GM12878 (cell line): ENCODE measurements around the gene METTL8. TPM values are rescaled to one million over a fixed set of nuclear protein-coding genes. Genes with fewer than 3 reads are reported as not detected.

ENCODE experiments used
- ATAC-seq: fragments of 200-7000 bp; cut with Tn5 transposase; 3 replicates; pipeline ENCODE4 v1.9.1; 2020; ENCODE audit warnings: mild to moderate bottlenecking, moderate library complexity
- BruUV-seq: library from RNA; stranded (reverse); fragments of 400-500 nt; replicated peaks from 2 replicates; lab custom pipeline; 2021; lab: Mats Ljungman, UMichigan
- CTCF ChIA-PET: fragments of 300-600 bp; sonication (Branson Sonifier 250); formaldehyde crosslinking; extraction: SDS; loops from one replicate; lab custom pipeline; 2021; ENCODE audit warnings: inconsistent platforms; lab: Yijun Ruan, JAX
- POLR2A ChIA-PET: fragments of 350-600 bp; formaldehyde crosslinking; extraction: SDS; loops from one replicate; lab custom pipeline; 2021; ENCODE audit warnings: inconsistent platforms; lab: Charles Lee
- RAD21 ChIA-PET: fragments of 300-600 bp; sonication (Branson Sonifier 250); formaldehyde crosslinking; loops from one replicate; lab custom pipeline; 2023; ENCODE audit warnings: antibody characterized with exemption; ENCODE audit not compliant: unreplicated experiment; lab: Charles Lee
- SMC1A ChIA-PET: fragments of 300-600 bp; sonication (Branson Sonifier 250); formaldehyde crosslinking; loops from one replicate; lab custom pipeline; 2023; ENCODE audit not compliant: unreplicated experiment, uncharacterized antibody; lab: Charles Lee
- DNase-seq: peaks from one replicate; pipeline ENCODE4 v3.0.0-alpha.2; 2011; ENCODE audit warnings: low read depth, low spot score
- FAIRE-seq: peaks from 3 replicates; lab custom pipeline; 2011; peaks lifted over from hg19 to GRCh38; lab: Jason Lieb, UNC
- H2AFZ ChIP-seq: 2 replicates; pipeline ENCODE4 v1.6.0; 2011; ENCODE audit warnings: low read depth, low read length, control low read depth; ENCODE audit not compliant: control insufficient read depth
- H3K27ac ChIP-seq: 2 replicates; pipeline ENCODE4 v1.5.1; 2011; ENCODE audit warnings: control low read depth; ENCODE audit not compliant: control insufficient read depth, insufficient read depth
- H3K27me3 ChIP-seq, 2 experiments: replicated peaks in 1 of 2; 2 replicates each; pipeline versions ENCODE4 v1.6.0 to v1.6.1; 2011; ENCODE audit warnings: low read length in 1 of 2; ENCODE audit not compliant: control insufficient read depth in 2 of 2, insufficient read depth in 2 of 2
- H3K36me3 ChIP-seq, 2 experiments: 2 replicates each; pipeline ENCODE4 v1.5.1; 2011; ENCODE audit warnings: low read length in 1 of 2; ENCODE audit not compliant: control insufficient read depth in 2 of 2, insufficient read depth in 2 of 2
- H3K4me1 ChIP-seq: 2 replicates; pipeline ENCODE4 v1.6.1; 2011; ENCODE audit warnings: mild to moderate bottlenecking, low read length, moderate library complexity, mixed read lengths; ENCODE audit not compliant: control insufficient read depth, insufficient read depth
- H3K4me2 ChIP-seq: 2 replicates; pipeline ENCODE4 v1.6.0; 2011; ENCODE audit warnings: control low read depth; ENCODE audit not compliant: control insufficient read depth, insufficient read depth
- H3K4me3 ChIP-seq: fragments of 200-600 bp; sonication (generic); 2 replicates; pipeline ENCODE4 v1.5.1; 2016
- H3K79me2 ChIP-seq: 2 replicates; pipeline ENCODE4 v1.6.0; 2011; ENCODE audit warnings: low read length; ENCODE audit not compliant: control insufficient read depth, insufficient read depth
- H3K9ac ChIP-seq: 2 replicates; pipeline ENCODE4 v1.8.0; 2011; ENCODE audit warnings: low read length, control low read depth, mixed read lengths; ENCODE audit not compliant: control insufficient read depth, insufficient read depth
- H3K9me3 ChIP-seq: replicated peaks from 3 replicates; pipeline ENCODE4 v1.5.1; 2011; ENCODE audit warnings: mild to moderate bottlenecking, low read length; ENCODE audit not compliant: control insufficient read depth, insufficient read depth
- H4K20me1 ChIP-seq: 2 replicates; pipeline ENCODE4 v1.6.0; 2011; ENCODE audit not compliant: control insufficient read depth, insufficient read depth
- ATF7 ChIP-seq: fragments of 450-650 bp; IDR thresholded peaks from 2 replicates; pipeline ENCODE4 v1.6.1; 2016; ENCODE audit warnings: low read depth, mild to moderate bottlenecking
- BACH1 ChIP-seq: fragments of 450-650 bp; IDR thresholded peaks from 2 replicates; pipeline ENCODE4 v1.6.1; 2017; ENCODE audit warnings: mild to moderate bottlenecking, borderline replicate concordance
- CEBPB ChIP-seq, 2 experiments: fragments of 150-350 bp in 1 of 2; IDR thresholded peaks; 2 replicates each; pipeline ENCODE4 v1.6.1; 2012 to 2014; ENCODE audit warnings: low read depth in 2 of 2, low read length in 2 of 2, borderline replicate concordance in 1 of 2, inconsistent platforms in 1 of 2
- FOXM1 ChIP-seq: IDR thresholded peaks from 2 replicates; pipeline ENCODE4 v1.6.1; 2012; ENCODE audit warnings: low read depth, mild to moderate bottlenecking, inconsistent platforms, low read length, moderate library complexity
- GABPA ChIP-seq: IDR thresholded peaks from 2 replicates; pipeline ENCODE4 v1.6.1; 2014; ENCODE audit warnings: antibody characterized with exemption, low read depth, mild to moderate bottlenecking, inconsistent platforms
- GATAD2B ChIP-seq: fragments of 450-650 bp; conservative IDR thresholded peaks from 2 replicates; pipeline ENCODE4 v1.6.1; 2017; ENCODE audit warnings: low read depth, mild to moderate bottlenecking, moderate library complexity
- LARP7 ChIP-seq: fragments of 450-650 bp; IDR thresholded peaks from 2 replicates; pipeline ENCODE4 v1.6.1; 2017; ENCODE audit warnings: mild to moderate bottlenecking
- SREBF1 ChIP-seq: IDR thresholded peaks from 2 replicates; pipeline ENCODE4 v1.6.1; 2012; ENCODE audit warnings: mild to moderate bottlenecking, low read length
- ZNF384 ChIP-seq: IDR thresholded peaks from 2 replicates; pipeline ENCODE4 v1.6.1; 2012; ENCODE audit warnings: low read depth, mild to moderate bottlenecking, low read length, improper control_type of control experiment, borderline replicate concordance
- WGBS: methylation state at CpG from one replicate; pipeline ENCODE4 v1.1.6; 2016; ENCODE audit warnings: low lambda C conversion rate; ENCODE audit not compliant: insufficient replicate concordance, insufficient coverage; ENCODE audit errors: missing lambda C conversion rate; 5-methylcytosine and 5-hydroxymethylcytosine counted together
- in situ Hi-C: fragments of 300-500 bp; cut with MboI; formaldehyde crosslinking; loops from 9 replicates; pipeline ENCODE4 v1.14.3; 2018; ENCODE audit warnings: mixed read lengths
- intact Hi-C: fragments of 100-400 bp; cut with micrococcal nuclease; formaldehyde crosslinking; loops from one replicate; pipeline ENCODE4 v1.14.2; 2022; ENCODE audit not compliant: unreplicated experiment
- polyA plus RNA-seq, 11 experiments: library from polyadenylated mRNA; depleted of rRNA in 4 of 11; unstranded in 6 of 11; stranded (reverse) in 5 of 11; fragments of >200 nt; fragmentation: Nextera tagmentation in 4 of 11; fragmentation: Illumina TruSeq in 1 of 11; extraction: Ambion mirVana in 4 of 11; extraction: Trizol in 1 of 11; gene quantifications; 1 replicate in 1 of 11; 2 replicates in 10 of 11; pipeline versions ENCODE4 v1.2.1 to v1.2.3, GENCODE V29; 2011 to 2016; ENCODE audit warnings: inconsistent platforms in 2 of 11, missing spikeins in 2 of 11, low read depth in 1 of 11
- total RNA-seq, 4 experiments: library from RNA; depleted of rRNA in 3 of 4; stranded (reverse); fragments of >200 nt in 3 of 4; fragmentation: Illumina TruSeq in 1 of 4; extraction: Trizol in 1 of 4; gene quantifications; 2 replicates each; pipeline versions ENCODE4 v1.2.1 to v1.2.3, GENCODE V29; 2013 to 2021
- TF ChIP-seq, protein P1 (sequence below): IDR thresholded peaks from 2 replicates; pipeline ENCODE4 v1.6.1; 2011; ENCODE audit warnings: borderline replicate concordance, low read depth, mild to moderate bottlenecking, moderate library complexity, mixed read lengths, low read length; ENCODE audit not compliant: insufficient read depth; ENCODE audit errors: extremely low read length
- TF ChIP-seq, protein P2 (sequence below): IDR thresholded peaks from 2 replicates; pipeline ENCODE4 v1.6.1; 2012; ENCODE audit warnings: mild to moderate bottlenecking, low read depth, low read length
- TF ChIP-seq, protein P3 (sequence below): fragments of 450-650 bp; IDR thresholded peaks from 2 replicates; pipeline ENCODE4 v1.6.1; 2017; ENCODE audit warnings: mild to moderate bottlenecking, moderate library complexity

The METTL8 gene
- total and polyA plus RNA-seq, 10 of the 15 experiments (the other 5 are each of a cell fraction or from before 2014, with no cell fraction given), result 30.8 to 96.3 (median 51.5) TPM

DNA sequence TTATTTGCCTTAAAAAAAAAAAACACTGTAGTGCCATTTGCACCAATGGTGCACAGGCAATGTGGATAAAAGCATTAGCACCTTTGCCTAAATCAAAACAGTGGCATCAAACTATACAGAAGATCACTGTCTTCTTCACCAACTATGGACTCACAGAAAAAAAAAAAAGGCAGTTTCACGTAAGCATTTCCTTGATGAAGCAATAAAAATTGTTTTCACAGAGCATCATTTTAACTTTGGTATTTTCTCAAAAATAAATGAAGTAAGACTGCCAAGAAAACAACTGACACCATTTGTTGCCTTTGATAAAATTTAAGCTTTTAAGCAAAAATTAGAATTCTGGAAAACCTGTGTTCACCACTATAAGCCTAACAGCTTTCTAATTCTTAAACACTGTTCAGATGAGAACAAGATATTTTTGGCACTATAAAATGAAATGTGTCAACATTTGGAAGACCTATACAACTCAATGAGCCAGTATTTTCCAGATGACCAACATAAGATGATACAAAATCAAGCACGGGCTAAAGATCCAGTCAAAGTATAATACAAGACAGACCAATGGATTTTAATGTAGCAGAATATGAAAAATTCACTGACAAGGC is 21.1 kb downstream of the METTL8 start:
- ChIA-PET CTCF (interaction anchor here (0.6 to 5.6 kb wide), 5 partner anchors 65 to 304 kb away, joined by 3 to 110 read pairs (median 6); no protein-coding TSS in a partner anchor), RAD21 (interaction anchor here (0.9 to 5.4 kb wide), 3 partner anchors 25 to 90 kb away, joined by 3 to 186 read pairs (median 3); no protein-coding TSS in a partner anchor), SMC1A (interaction anchor here (0.6 to 5.0 kb wide), 7 partner anchors 20 to 348 kb away, joined by 3 to 198 read pairs (median 3); no protein-coding TSS in a partner anchor), POLR2A (interaction anchor here (0.5 to 0.6 kb wide), 2 partner anchors 150 to 254 kb away, joined by 3 to 4 read pairs; no protein-coding TSS in a partner anchor)
- Histone ChIP-seq H3K4me1 (peaks cover 53% of the 10 kb centered on the region), H3K36me3 (peaks cover 0 to 10% of the 10 kb centered on the region in 2 experiments; a peak in 3 of 4 replicates), H3K79me2 (peaks cover 80% of the 10 kb centered on the region), H3K4me3 (no peak overlapping the region), H3K9me3 (peaks cover 8% of the 10 kb centered on the region; the same call in 2 of the 3 replicates), H3K4me2 (no peak overlapping the region; the same call in 1 of the 2 replicates), H2AFZ (0 out of 2 replicates have a peak overlapping the region, but pooled peaks have one; percentile 4), H3K27me3 (no peaks in the 10 kb centered on the region), H3K9ac (no peak overlapping the region), H3K27ac (peak overlapping the region; percentile 34), H4K20me1 (no peaks in the 10 kb centered on the region)
- no peak for ATAC-seq
- 96% methylated on average over 2 of the region's 2 CpGs for WGBS
- no peak for DNase-seq
- no TSS peak for BruUV-seq
- FAIRE-seq, result no peak
- intact Hi-C loops (no loop called here), in situ Hi-C loops (no loop called here)
- TF ChIP-seq, protein P1, sequence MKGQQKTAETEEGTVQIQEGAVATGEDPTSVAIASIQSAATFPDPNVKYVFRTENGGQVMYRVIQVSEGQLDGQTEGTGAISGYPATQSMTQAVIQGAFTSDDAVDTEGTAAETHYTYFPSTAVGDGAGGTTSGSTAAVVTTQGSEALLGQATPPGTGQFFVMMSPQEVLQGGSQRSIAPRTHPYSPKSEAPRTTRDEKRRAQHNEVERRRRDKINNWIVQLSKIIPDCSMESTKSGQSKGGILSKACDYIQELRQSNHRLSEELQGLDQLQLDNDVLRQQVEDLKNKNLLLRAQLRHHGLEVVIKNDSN, result no peak
- TF ChIP-seq, protein P2, sequence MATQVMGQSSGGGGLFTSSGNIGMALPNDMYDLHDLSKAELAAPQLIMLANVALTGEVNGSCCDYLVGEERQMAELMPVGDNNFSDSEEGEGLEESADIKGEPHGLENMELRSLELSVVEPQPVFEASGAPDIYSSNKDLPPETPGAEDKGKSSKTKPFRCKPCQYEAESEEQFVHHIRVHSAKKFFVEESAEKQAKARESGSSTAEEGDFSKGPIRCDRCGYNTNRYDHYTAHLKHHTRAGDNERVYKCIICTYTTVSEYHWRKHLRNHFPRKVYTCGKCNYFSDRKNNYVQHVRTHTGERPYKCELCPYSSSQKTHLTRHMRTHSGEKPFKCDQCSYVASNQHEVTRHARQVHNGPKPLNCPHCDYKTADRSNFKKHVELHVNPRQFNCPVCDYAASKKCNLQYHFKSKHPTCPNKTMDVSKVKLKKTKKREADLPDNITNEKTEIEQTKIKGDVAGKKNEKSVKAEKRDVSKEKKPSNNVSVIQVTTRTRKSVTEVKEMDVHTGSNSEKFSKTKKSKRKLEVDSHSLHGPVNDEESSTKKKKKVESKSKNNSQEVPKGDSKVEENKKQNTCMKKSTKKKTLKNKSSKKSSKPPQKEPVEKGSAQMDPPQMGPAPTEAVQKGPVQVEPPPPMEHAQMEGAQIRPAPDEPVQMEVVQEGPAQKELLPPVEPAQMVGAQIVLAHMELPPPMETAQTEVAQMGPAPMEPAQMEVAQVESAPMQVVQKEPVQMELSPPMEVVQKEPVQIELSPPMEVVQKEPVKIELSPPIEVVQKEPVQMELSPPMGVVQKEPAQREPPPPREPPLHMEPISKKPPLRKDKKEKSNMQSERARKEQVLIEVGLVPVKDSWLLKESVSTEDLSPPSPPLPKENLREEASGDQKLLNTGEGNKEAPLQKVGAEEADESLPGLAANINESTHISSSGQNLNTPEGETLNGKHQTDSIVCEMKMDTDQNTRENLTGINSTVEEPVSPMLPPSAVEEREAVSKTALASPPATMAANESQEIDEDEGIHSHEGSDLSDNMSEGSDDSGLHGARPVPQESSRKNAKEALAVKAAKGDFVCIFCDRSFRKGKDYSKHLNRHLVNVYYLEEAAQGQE, result no peak
- TF ChIP-seq BACH1 (no peak), ATF7 (no peak), LARP7 (no peak), GATAD2B (no peak), SREBF1 (no peak), ZNF384 (no peak), GABPA (no peak), CEBPB (IDR thresholded peaks at IDR 0.05; ENCODE audit: borderline replicate concordance in 1 of 2, low read depth in 2 of 2, low read length in 2 of 2) (no peak), FOXM1 (no peak)
- TF ChIP-seq, protein P3, sequence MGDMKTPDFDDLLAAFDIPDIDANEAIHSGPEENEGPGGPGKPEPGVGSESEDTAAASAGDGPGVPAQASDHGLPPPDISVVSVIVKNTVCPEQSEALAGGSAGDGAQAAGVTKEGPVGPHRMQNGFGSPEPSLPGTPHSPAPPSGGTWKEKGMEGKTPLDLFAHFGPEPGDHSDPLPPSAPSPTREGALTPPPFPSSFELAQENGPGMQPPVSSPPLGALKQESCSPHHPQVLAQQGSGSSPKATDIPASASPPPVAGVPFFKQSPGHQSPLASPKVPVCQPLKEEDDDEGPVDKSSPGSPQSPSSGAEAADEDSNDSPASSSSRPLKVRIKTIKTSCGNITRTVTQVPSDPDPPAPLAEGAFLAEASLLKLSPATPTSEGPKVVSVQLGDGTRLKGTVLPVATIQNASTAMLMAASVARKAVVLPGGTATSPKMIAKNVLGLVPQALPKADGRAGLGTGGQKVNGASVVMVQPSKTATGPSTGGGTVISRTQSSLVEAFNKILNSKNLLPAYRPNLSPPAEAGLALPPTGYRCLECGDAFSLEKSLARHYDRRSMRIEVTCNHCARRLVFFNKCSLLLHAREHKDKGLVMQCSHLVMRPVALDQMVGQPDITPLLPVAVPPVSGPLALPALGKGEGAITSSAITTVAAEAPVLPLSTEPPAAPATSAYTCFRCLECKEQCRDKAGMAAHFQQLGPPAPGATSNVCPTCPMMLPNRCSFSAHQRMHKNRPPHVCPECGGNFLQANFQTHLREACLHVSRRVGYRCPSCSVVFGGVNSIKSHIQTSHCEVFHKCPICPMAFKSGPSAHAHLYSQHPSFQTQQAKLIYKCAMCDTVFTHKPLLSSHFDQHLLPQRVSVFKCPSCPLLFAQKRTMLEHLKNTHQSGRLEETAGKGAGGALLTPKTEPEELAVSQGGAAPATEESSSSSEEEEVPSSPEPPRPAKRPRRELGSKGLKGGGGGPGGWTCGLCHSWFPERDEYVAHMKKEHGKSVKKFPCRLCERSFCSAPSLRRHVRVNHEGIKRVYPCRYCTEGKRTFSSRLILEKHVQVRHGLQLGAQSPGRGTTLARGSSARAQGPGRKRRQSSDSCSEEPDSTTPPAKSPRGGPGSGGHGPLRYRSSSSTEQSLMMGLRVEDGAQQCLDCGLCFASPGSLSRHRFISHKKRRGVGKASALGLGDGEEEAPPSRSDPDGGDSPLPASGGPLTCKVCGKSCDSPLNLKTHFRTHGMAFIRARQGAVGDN, result no peak
